Astrocyte of the cerebellum (primary cell): ENCODE measurements around the gene TBCK.

ENCODE experiments used
- DNase-seq: peaks from one replicate; pipeline ENCODE4 v3.0.0-alpha.2; 2011; ENCODE audit warnings: low read depth
- H3K4me3 ChIP-seq: 2 replicates; pipeline ENCODE4 v1.5.1; 2011; ENCODE audit warnings: mild to moderate bottlenecking, low read depth, low read length, moderate library complexity
- in situ Hi-C: cut with HindIII; loops from 2 replicates; pipeline ENCODE4 v1.10.0; 2017; ENCODE audit warnings: low sequenced_read_pairs
- TF ChIP-seq, protein P1 (sequence below): IDR thresholded peaks from 2 replicates; pipeline ENCODE4 v1.5.1; 2012; ENCODE audit warnings: low read length, low read depth, moderate library complexity, mild to moderate bottlenecking; ENCODE audit errors: missing control alignments

Gene TBCK

DNA sequence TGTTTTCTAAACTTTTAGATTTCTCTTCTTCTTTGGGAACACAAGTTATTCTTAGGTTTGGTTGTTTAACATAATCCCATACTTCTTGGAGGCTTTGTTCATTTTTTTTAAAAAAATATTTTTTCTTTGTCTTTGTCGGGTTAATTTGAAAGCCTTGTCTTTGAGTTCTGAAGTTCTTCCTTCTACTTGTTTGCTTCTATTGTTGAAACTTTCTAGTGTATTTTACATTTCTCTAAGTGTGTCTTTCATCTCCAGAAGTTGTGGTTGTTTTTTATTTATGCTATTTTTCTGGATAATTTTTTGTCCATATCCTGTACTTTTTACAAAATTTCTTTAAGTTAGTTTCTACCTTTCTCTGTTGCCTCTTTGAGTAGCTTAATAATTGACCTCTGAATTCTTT lies 304.6 kb downstream of the TBCK start:
- in situ Hi-C loops: no loop called here
- H3K4me3 ChIP-seq: no peak overlapping the region

DNA sequence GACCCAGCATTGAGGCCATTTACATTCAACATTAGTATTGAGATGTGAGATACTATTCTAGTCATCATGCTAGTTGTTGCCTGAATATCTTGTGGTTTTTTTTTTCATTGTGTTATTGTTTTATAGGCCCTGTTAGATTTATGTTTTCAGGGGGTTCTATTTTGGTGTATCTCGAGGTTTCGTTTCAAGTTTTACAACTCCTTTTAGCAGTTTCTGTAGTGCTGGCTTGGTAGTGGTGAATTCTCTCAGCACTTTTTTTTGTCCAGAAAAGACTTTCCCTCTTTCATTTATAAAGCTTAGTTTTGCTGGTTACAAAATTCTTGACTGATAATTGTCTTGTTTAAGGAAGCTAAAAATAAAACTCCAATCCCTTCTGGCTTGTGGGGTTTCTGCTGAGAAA lies 305.2 kb downstream of the TBCK start:
- TF ChIP-seq, protein P1, sequence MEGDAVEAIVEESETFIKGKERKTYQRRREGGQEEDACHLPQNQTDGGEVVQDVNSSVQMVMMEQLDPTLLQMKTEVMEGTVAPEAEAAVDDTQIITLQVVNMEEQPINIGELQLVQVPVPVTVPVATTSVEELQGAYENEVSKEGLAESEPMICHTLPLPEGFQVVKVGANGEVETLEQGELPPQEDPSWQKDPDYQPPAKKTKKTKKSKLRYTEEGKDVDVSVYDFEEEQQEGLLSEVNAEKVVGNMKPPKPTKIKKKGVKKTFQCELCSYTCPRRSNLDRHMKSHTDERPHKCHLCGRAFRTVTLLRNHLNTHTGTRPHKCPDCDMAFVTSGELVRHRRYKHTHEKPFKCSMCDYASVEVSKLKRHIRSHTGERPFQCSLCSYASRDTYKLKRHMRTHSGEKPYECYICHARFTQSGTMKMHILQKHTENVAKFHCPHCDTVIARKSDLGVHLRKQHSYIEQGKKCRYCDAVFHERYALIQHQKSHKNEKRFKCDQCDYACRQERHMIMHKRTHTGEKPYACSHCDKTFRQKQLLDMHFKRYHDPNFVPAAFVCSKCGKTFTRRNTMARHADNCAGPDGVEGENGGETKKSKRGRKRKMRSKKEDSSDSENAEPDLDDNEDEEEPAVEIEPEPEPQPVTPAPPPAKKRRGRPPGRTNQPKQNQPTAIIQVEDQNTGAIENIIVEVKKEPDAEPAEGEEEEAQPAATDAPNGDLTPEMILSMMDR: no peak
- DNase-seq: no peak
- in situ Hi-C loops: no loop called here
- H3K4me3 ChIP-seq: no peak overlapping the region

More for the DNA sequence above, 304.6 kb downstream of the TBCK start:
- DNase-seq: no peak
- TF ChIP-seq, protein P1: no peak

DNA sequence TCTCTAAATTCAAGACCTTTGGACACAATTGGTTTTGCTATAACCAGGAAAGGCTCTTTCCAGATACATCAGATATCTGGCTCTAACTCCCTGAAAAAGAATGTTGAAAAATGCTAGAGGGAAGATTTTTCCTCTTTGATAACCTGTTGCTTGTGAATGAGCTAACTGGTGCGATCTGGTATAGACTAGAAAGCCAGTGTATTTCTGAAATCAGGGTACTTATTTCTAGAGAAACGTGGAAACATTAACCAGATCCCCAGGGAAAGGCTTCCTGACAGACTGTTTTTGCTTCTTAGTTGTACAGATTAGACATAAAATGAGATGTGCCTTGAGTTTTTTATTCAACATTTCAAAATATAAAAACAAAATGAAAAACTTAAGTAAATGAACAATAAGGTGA lies 313.0 kb downstream of the TBCK start:
- H3K4me3 ChIP-seq: no peak overlapping the region
- in situ Hi-C loops: no loop called here
- TF ChIP-seq, protein P1: no peak
- DNase-seq: no peak

DNA sequence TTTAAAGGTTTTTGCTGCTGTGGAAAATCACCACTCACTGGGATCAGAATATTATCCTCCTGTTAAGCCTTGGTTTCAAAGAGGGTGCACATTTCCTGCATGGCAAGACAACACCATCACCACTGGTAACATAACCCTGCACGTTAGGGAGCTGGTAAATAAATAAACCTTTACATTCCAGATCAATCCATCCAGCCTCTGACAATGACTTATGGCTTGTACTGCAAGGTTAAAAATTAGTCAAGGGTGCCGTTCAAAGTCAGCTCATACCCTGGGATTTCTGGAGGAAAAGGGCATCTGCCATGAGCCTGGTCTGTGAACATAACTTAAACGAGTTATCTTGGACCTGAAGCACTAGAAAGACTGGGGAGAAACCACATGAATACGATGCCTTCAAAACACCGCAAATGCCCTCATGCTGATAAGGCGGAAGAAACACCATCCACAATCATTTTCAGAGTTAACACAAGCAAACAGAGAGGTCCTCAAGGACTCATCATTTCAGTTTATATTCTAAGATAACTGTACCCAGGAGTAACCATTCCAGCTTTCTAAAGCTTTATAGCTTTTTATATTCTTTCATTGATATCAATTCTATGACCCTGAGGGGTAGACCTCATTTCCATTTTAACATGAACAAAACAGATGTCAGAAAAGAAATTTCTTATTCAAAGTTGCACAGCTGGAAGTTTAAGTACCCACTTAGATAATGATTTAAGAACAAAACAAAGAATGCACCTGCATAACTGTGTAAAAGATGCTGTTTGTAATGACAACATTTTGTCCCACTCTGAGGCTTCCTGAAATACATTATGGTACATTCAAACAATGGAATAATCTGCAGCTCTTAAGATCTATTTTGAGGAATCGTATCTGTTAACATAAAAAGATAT lies 317.6 kb downstream of the TBCK start:
- DNase-seq: no peak
- TF ChIP-seq, protein P1: no peak
- in situ Hi-C loops: loop anchor here (5.0 kb wide), 1 partner anchor 36 kb away; no protein-coding TSS in a partner anchor
- H3K4me3 ChIP-seq: no peak overlapping the region

DNA sequence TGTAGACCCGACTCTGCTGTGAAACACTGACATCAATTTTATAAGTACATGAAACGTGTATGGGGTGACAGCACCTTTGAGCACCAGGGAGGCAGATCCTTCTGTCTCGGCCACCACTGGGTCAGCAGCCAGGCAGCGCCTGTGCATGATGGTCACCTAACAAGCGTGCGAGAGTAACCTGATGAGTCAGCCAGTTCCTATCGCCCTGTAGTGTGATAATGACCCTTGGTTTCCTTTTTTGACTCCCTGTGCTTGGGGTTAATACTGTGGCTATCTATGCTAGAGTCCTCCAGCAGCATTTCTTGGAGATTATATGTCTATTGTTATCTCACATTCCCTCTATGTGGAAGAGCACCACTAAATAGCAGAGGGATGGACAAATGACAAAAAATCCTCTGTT lies 319.2 kb downstream of the TBCK start:
- in situ Hi-C loops: loop anchor here (5.0 kb wide), 1 partner anchor 35 kb away; no protein-coding TSS in a partner anchor
- no peak for DNase-seq
- TF ChIP-seq, protein P1: no peak
- H3K4me3 ChIP-seq: no peak overlapping the region

DNA sequence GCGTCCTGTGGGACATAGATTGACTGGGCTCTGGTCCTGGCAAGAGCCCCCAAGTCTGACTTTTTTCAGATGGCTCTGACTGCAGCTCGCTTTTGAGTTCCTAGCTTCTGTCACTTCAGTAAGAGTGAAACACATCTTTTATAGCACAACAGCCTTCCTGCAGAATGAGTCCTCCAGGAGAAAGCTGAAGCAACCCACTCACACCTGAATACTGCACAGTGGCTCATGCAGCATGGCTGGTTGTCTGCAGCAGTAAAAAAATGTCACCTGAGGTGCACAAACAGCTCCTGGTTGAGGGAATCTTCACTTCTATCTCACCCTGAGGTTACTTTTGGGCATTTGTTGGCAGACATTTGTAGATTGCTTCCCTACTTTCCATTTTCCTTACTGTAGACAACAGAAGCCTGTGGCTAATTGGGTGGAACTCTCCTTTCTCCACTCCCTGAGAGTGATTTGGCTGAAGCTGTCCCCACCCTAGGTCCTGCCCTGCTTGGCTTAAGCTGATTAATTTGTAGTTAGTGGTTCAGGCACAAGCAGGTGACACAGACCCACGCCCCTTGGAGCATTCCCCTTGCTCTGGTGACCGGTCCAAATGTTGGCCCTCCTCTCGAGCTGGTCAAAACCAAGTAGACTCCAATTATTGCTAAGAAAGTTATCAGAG lies 321.0 kb downstream of the TBCK start:
- no peak overlapping the region for H3K4me3 ChIP-seq
- TF ChIP-seq, protein P1: no peak
- no peak for DNase-seq
- in situ Hi-C loops: loop anchor here (5.0 kb wide), 1 partner anchor 33 kb away; no protein-coding TSS in a partner anchor
